GM19328 (cell line): Measurements from ENCODE around the gene ISG15.
"Not testable (repeated sequence)": the region's sequence is repeated elsewhere in the genome, so short reads cannot be mapped to it uniquely, and the experiment has no call there.

Experiments
- ATAC-seq: cut with Tn5 transposase; IDR thresholded peaks from one replicate; pipeline ENCODE4 v1.9.1; 2021; ENCODE audit warnings: mild to moderate bottlenecking, moderate library complexity; ENCODE audit not compliant: unreplicated experiment

The ISG15 gene

GRCh38 chr1:1043411-1043810 lies 30.1 kb downstream of the ISG15 start:
- ATAC-seq = no peak

- no peak for ATAC-seq
Measured at GRCh38 chr1:1043921-1044320, 30.6 kb downstream of the ISG15 start.

DNA sequence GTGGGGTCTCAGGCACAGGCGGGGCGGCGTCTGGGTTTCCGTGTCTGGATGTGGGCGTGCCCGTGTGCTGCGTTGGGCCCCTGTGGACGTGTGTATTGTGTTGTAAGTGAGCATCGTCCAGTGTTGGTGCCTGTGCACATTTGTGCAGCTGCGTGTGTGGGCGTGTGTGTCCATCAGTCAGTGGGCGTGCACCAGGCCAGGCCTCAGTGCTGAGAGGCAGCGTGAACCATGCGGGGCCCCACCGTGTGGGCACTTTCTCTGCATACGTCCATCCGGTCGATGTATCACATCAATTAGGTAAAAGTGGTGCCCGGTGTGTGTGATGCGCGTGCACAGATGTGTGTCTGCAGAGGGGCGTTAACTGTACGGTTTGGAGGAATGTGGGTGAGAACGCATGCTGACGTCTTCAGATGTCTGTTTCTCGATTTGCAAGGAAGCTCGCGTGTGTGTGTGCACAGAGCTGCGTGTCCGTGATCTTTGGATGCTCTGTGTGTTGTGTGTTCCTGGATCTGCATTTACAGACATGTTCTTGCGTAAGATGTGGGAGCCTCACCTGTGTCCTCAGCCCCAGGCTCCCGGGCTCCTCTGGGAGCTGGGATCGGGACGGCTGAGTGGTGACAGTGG lies 31.3 kb downstream of the ISG15 start:
- ATAC-seq = no peak

DNA sequence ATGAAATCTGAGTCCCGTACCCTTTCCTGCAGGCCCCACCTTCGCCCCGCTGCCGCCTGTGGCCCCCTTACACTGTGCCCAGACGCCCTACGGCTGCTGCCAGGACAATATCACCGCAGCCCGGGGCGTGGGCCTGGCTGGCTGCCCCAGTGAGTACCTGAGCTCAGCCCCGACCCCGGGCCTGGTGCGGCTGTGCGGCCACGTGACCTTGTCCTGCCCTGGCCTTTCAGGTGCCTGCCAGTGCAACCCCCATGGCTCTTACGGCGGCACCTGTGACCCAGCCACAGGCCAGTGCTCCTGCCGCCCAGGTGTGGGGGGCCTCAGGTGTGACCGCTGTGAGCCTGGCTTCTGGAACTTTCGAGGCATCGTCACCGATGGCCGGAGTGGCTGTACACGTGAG lies 31.8 kb downstream of the ISG15 start:
- ATAC-seq = no peak

- no peak for ATAC-seq
Measured at GRCh38 chr1:1046243-1046642, 32.9 kb downstream of the ISG15 start.

DNA sequence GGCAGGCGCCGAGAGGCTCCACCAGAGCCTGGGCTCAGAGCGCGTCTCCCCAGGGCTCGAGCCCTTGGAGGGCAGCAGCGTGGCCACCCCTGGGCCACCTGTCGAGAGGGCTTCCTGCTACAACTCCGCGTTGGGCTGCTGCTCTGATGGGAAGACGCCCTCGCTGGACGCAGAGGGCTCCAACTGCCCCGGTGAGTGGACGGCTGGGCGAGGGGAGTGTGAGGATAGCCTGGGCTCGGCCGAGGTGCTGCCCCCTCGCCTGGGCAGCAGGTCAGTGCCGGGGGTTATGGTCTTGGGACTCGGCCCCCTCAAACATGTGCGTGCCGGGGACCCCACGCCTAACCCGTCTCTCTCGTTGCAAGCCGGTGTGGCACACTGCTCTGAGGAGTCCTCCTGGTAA lies 33.5 kb downstream of the ISG15 start:
- no peak for ATAC-seq

GRCh38 chr1:1047407-1047806 lies 34.1 kb downstream of the ISG15 start:
- no peak for ATAC-seq

- no peak for ATAC-seq
Measured at GRCh38 chr1:1047963-1048362, 34.7 kb downstream of the ISG15 start.

DNA sequence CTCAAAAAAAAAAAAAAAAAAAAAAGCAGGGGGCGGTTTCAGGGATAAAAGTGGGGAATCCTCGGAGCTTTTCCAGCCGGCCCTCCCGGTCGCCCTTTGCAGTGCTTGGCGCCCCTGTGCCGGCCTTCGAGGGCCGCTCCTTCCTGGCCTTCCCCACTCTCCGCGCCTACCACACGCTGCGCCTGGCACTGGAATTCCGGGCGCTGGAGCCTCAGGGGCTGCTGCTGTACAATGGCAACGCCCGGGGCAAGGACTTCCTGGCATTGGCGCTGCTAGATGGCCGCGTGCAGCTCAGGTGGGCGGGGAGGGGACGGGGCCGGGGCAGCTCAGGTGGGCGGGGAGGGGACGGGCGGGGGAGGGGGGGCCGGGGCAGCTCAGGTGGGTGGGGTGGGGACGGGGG lies 35.5 kb downstream of the ISG15 start:
- no peak for ATAC-seq

- ATAC-seq = no peak
Measured at GRCh38 chr1:1049318-1050165, 36.2 kb downstream of the ISG15 start.

DNA sequence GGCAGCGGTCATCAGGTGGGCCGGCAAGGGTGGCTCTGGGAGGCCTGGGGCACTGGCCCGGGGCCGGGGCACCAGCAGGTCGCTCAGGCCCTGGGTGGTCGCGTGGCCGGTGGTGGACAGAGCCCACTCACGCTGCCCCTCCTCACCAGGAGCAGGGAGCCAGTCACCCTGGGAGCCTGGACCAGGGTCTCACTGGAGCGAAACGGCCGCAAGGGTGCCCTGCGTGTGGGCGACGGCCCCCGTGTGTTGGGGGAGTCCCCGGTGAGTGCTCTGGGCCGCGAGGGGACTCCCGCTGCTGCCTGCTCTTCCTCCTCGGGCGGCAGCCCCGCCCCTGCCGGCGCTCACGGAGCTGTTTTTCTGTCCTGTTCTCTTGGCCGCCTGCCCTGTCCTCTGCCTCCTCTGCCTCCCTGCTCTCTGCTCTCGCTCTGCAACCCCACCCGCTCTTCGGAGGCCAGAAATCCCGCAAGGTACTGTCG lies 37.3 kb downstream of the ISG15 start:
- no peak for ATAC-seq

GRCh38 chr1:1051127-1051810 lies 38.0 kb downstream of the ISG15 start:
- ATAC-seq = no peak

DNA sequence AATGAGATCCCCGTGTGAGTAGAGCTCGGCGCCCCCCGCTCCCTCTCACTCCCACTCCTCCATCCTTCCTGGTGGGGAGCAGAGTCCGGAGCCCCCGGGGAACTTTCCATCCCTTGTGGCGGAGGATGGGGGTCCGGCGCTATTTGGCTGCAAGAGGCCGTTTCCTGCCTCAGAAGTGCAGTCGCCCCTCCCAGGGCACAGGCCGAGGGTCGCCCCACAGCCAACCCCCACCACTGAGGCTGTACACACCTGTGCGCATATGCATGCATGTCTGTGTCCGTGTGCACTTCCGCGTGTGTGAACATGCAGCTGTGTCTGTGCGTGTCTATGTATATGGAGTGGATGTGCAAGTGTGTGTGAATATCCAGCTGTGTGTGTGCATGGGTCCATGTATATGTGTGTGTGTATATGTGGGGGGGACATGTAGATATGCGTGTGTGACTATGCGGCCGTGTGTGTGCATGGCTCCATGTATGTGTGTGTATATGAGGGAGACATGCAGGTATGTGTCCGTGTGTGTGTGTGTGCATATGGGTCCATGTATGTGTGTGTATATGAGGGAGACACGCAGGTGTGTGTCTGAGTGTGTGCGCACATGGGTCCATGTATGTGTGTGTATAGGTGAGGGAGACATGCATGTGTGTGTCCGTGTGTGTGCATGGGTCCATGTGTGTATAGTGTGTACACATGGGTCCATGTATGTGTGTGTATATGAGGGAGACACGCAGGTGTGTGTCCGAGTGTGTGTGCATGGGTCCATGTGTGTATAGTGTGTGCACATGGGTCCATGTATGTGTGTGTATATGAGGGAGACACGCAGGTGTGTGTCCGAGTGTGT lies 38.9 kb downstream of the ISG15 start:
- ATAC-seq = no peak

DNA sequence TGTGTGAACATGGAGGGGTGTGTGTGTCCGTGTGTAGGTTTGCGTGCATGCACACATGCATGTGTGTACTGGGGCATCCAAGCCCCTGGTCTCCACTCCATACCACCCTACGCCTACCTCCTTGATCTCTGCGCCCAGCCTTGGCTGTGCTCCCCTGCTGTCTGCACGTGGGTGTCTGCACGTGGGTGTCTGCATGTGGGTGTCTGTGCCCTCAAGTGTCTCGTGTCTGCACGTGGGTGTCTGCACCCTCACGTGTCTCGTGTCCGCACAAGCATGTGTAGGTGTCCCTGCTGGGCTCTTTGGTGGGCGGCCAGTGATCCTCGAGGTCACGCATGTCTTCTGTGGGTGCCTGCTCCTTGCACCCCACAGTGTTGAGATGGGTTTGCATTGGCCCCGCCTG lies 39.7 kb downstream of the ISG15 start:
- no peak for ATAC-seq

DNA sequence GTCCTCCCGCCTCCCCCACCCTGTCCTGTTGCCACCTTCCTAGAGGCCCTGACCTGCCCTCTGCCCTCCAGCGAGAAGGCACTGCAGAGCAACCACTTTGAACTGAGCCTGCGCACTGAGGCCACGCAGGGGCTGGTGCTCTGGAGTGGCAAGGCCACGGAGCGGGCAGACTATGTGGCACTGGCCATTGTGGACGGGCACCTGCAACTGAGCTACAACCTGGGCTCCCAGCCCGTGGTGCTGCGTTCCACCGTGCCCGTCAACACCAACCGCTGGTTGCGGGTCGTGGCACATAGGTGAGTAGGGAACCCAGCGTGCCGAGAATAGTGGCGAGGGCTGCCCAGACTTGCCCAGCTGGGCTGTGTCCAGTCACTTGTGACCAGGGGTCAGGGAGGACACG lies 40.4 kb downstream of the ISG15 start:
- ATAC-seq = no peak

DNA sequence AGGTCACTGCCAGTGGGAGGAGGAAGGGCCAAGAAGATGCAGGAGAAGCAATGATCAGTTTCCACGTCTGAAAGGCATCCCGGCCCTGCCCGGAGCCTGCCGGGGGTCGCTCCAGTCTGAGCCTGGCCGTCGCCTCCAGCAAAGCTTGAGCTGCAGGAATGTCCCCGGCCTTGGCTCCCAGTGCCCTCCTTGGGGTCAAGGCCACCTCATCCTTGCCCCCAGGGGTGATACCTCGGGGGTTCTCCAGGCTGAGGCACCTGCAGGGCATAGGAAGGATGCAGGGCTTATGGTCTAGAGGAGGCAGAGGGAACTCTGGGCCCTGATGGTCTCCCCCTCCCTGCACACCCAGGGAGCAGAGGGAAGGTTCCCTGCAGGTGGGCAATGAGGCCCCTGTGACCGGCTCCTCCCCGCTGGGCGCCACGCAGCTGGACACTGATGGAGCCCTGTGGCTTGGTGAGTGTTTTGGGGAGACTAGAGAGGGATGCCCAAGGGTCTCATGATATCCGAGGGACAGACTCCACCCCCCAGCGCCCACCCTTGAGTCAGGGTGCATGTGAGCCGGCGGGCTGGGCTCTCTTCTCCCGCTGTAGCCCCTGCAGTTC lies 40.9 kb downstream of the ISG15 start:
- no peak for ATAC-seq

DNA sequence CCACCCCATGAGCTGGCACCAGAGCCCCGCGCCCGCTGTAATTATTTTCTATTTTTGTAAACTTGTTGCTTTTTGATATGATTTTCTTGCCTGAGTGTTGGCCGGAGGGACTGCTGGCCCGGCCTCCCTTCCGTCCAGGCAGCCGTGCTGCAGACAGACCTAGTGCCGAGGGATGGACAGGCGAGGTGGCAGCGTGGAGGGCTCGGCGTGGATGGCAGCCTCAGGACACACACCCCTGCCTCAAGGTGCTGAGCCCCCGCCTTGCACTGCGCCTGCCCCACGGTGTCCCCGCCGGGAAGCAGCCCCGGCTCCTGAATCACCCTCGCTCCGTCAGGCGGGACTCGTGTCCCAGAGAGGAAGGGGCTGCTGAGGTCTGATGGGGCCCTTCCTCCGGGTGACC lies 41.7 kb downstream of the ISG15 start:
- ATAC-seq = no peak

GRCh38 chr1:1055841-1056736 lies 42.8 kb downstream of the ISG15 start:
- ATAC-seq = no peak

DNA sequence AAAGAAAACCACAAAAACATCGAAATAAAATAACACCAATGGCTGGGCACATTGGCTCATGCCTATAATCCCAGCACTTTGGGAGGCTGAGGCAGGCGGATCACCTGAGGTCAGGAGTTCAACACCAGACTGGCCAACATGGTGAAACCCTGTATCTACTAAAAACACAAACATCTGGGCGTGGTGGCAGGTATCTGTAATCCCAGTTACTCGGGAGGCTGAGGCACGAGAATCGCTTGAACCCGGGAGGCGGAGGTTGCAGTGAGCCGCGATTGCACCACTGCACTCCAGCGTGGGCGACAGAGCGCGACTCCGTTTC lies 44.4 kb downstream of the ISG15 start:
- ATAC-seq = not testable (repeated sequence)
